CD14-positive monocyte (primary cell): ENCODE data around the gene PDXDC1. TPM values are rescaled to one million over a fixed set of nuclear protein-coding genes. Genes with fewer than 3 reads are reported as not detected.
"Not testable (repeated sequence)": the region's sequence is repeated elsewhere in the genome, so short reads cannot be mapped to it uniquely, and the experiment has no call there.

Experiments
- DNase-seq, 3 donors: peaks; one replicate each; pipeline ENCODE4 v3.0.0-alpha.2; 2011 to 2022
- H2AFZ ChIP-seq: 2 replicates; pipeline ENCODE4 v1.6.0; 2012; ENCODE audit warnings: mild to moderate bottlenecking, low read depth, low read length, inconsistent platforms; ENCODE audit not compliant: insufficient read depth, poor library complexity, severe bottlenecking
- H3K27ac ChIP-seq, 2 donors: 1 replicate in 1 of 2; 2 replicates in 1 of 2; pipeline ENCODE4 v1.5.1; 2012 to 2013; ENCODE audit warnings: low read length in 2 of 2, control low read depth in 1 of 2, inconsistent platforms in 1 of 2, low read depth in 1 of 2, mild to moderate bottlenecking in 1 of 2
- H3K27me3 ChIP-seq, 2 donors: one replicate each; pipeline versions ENCODE4 v1.6.0 to v1.6.1; 2011 to 2013; ENCODE audit warnings: low read length in 2 of 2; ENCODE audit not compliant: control insufficient read depth in 2 of 2, insufficient read depth in 2 of 2
- H3K36me3 ChIP-seq, 2 donors: replicated peaks in 1 of 2; 1 replicate in 1 of 2; 2 replicates in 1 of 2; pipeline versions ENCODE4 v1.5.1 to v1.6.1; 2012 to 2013; ENCODE audit warnings: low read length in 2 of 2, control low read depth in 1 of 2, inconsistent platforms in 1 of 2, mild to moderate bottlenecking in 1 of 2; ENCODE audit not compliant: insufficient read depth in 2 of 2, control insufficient read depth in 1 of 2
- H3K4me1 ChIP-seq, 2 donors: 1 replicate in 1 of 2; 2 replicates in 1 of 2; pipeline versions ENCODE4 v1.5.1 to v1.6.1; 2012 to 2013; ENCODE audit warnings: low read length in 2 of 2, control low read depth in 1 of 2, inconsistent platforms in 1 of 2, mild to moderate bottlenecking in 1 of 2, moderate library complexity in 1 of 2; ENCODE audit not compliant: insufficient read depth in 2 of 2, control insufficient read depth in 1 of 2
- H3K4me2 ChIP-seq: replicated peaks from 2 replicates; pipeline ENCODE3; 2012; ENCODE audit warnings: low read length, moderate library complexity, mild to moderate bottlenecking; ENCODE audit not compliant: poor library complexity, severe bottlenecking; ENCODE audit errors: extremely low read depth
- H3K4me3 ChIP-seq, 3 experiments: fragments of 200-600 bp in 1 of 3; sonication (generic) in 1 of 3; replicated peaks in 1 of 3; 1 replicate in 2 of 3; 2 replicates in 1 of 3; pipeline ENCODE4 v1.5.1; 2011 to 2013; ENCODE audit warnings: low read length in 3 of 3, mild to moderate bottlenecking in 3 of 3, control low read depth in 2 of 3, low read depth in 2 of 3, inconsistent platforms in 1 of 3, moderate library complexity in 1 of 3
- H3K79me2 ChIP-seq: 2 replicates; pipeline ENCODE4 v1.6.0; 2012; ENCODE audit warnings: mild to moderate bottlenecking, control low read depth, inconsistent platforms, low read length, moderate library complexity; ENCODE audit not compliant: insufficient read depth
- H3K9ac ChIP-seq: 2 replicates; pipeline ENCODE4 v1.6.0; 2017; ENCODE audit warnings: low read length, mild to moderate bottlenecking; ENCODE audit not compliant: insufficient read depth, poor library complexity, severe bottlenecking
- H3K9me3 ChIP-seq, 2 donors: replicated peaks in 1 of 2; 1 replicate in 1 of 2; 2 replicates in 1 of 2; pipeline versions ENCODE4 v1.5.1 to v1.6.1; 2012 to 2013; ENCODE audit warnings: low read length in 2 of 2, control low read depth in 1 of 2; ENCODE audit not compliant: control insufficient read depth in 1 of 2, insufficient read depth in 1 of 2
- H4K20me1 ChIP-seq: 2 replicates; pipeline ENCODE4 v1.6.0; 2012; ENCODE audit warnings: mild to moderate bottlenecking, low read length, control low read depth, moderate library complexity; ENCODE audit not compliant: insufficient read depth
- H3K27ac Mint-ChIP-seq, 7 donors: one replicate each; pipeline ENCODE4 v1.8.0; 2020; ENCODE audit warnings: mild to moderate bottlenecking in 7 of 7, mixed read lengths in 7 of 7, moderate library complexity in 6 of 7, inconsistent platforms in 2 of 7
- H3K27me3 Mint-ChIP-seq, 3 donors: one replicate each; pipeline ENCODE4 v1.8.0; 2021 to 2022; ENCODE audit warnings: low read depth in 3 of 3, mild to moderate bottlenecking in 3 of 3, mixed read lengths in 3 of 3, moderate library complexity in 3 of 3, inconsistent platforms in 1 of 3
- H3K36me3 Mint-ChIP-seq, 2 donors: one replicate each; pipeline ENCODE4 v1.8.0; 2020; ENCODE audit warnings: mixed read lengths in 2 of 2, inconsistent platforms in 1 of 2, mild to moderate bottlenecking in 1 of 2
- H3K4me1 Mint-ChIP-seq: one replicate; pipeline ENCODE4 v1.8.0; 2020; ENCODE audit warnings: mild to moderate bottlenecking, mixed read lengths
- H3K4me3 Mint-ChIP-seq, 2 donors: one replicate each; pipeline ENCODE4 v1.8.0; 2020; ENCODE audit warnings: mild to moderate bottlenecking in 2 of 2, mixed read lengths in 2 of 2, moderate library complexity in 1 of 2
- H3K9me3 Mint-ChIP-seq, 7 donors: one replicate each; pipeline ENCODE4 v1.8.0; 2020 to 2022; ENCODE audit warnings: mixed read lengths in 7 of 7, mild to moderate bottlenecking in 6 of 7, moderate library complexity in 6 of 7, inconsistent platforms in 2 of 7
- CTCF ChIP-seq: fragments of 200-600 bp; IDR thresholded peaks from one replicate; pipeline ENCODE4 v1.8.0; 2022; ENCODE audit warnings: antibody characterized with exemption, mild to moderate bottlenecking
- WGBS: methylation state at CpG from one replicate; pipeline ENCODE4 v1.1.5; 2013; ENCODE audit warnings: missing lambda C conversion rate; ENCODE audit not compliant: insufficient coverage; 5-methylcytosine and 5-hydroxymethylcytosine counted together
- intact Hi-C, 2 donors: fragments of 100-400 bp; cut with micrococcal nuclease; formaldehyde crosslinking; loops; one replicate each; pipeline versions ENCODE4 v1.15.0 to v1.15.1; 2023
- polyA plus RNA-seq, 3 donors: library from polyadenylated mRNA; depleted of rRNA in 1 of 3; unstranded in 2 of 3; stranded (reverse) in 1 of 3; fragments of 300-500 nt in 2 of 3; fragments of >200 nt in 1 of 3; fragmentation: Illumina TruSeq in 2 of 3; gene quantifications; 1 replicate in 2 of 3; 2 replicates in 1 of 3; pipeline ENCODE4 v1.2.3, GENCODE V29; 2012 to 2021

The PDXDC1 gene
- polyA plus RNA-seq, 3 donors = 22.3 to 50.1 (median 36.0) TPM

GRCh38 chr16:15071013-15071412 lies 96.2 kb downstream of the PDXDC1 start:
- H4K20me1 ChIP-seq, H3K4me1 ChIP-seq, H3K9ac ChIP-seq, H3K4me1 Mint-ChIP-seq, H3K27ac ChIP-seq, H3K27me3 Mint-ChIP-seq, H3K27me3 ChIP-seq, H3K79me2 ChIP-seq, H2AFZ ChIP-seq, H3K9me3 Mint-ChIP-seq, H3K27ac Mint-ChIP-seq, H3K4me2 ChIP-seq, intact Hi-C loops, H3K4me3 ChIP-seq, DNase-seq, H3K9me3 ChIP-seq, H3K4me3 Mint-ChIP-seq: not testable (repeated sequence)
- H3K36me3 ChIP-seq = peaks cover 60 to 69% of the 10 kb centered on the region in 2 donors
- peaks cover 68 to 79% of the 10 kb centered on the region in 2 donors for H3K36me3 Mint-ChIP-seq
- WGBS = no CpG with 5 or more reads among the region's 4 CpGs

GRCh38 chr16:15071916-15072769 lies 97.3 kb downstream of the PDXDC1 start:
- H3K27me3 Mint-ChIP-seq, H2AFZ ChIP-seq, H3K4me1 Mint-ChIP-seq, H3K4me3 ChIP-seq, H3K4me3 Mint-ChIP-seq, H3K27ac ChIP-seq, H3K27me3 ChIP-seq, H3K9me3 ChIP-seq, H3K4me1 ChIP-seq, H3K79me2 ChIP-seq, H3K9me3 Mint-ChIP-seq, DNase-seq, H3K4me2 ChIP-seq, H3K9ac ChIP-seq, H4K20me1 ChIP-seq, intact Hi-C loops: not testable (repeated sequence)
- Mint-ChIP-seq H3K36me3 (peaks cover 70 to 80% of the 10 kb centered on the region in 2 donors), H3K27ac (peak overlapping the region in 3 of 7 donors; percentile 18 to 78 (median 34))
- TF ChIP-seq CTCF = peak; percentile 44
- WGBS = 100% methylated on average over 1 of the region's 16 CpGs
- H3K36me3 ChIP-seq = peaks cover 61 to 79% of the 10 kb centered on the region in 2 donors
